Kasumi-1 (cell line): ENCODE results near the gene ZNF488.

Experiments
- DNase-seq, 2 experiments: peaks; one replicate each; lab custom pipeline; 2025; lab: John Stamatoyannopoulos, UW

ZNF488 gene

GRCh38 chr10:47329855-47330254 is 54.2 kb downstream of the ZNF488 start:
- DNase-seq, result no peak

GRCh38 chr10:47326927-47327330 is 57.2 kb downstream of the ZNF488 start:
- DNase-seq, result no peak

GRCh38 chr10:47326306-47326926 is 57.7 kb downstream of the ZNF488 start:
- DNase-seq, result no peak

- DNase-seq, result no peak
These were observed 58.5 kb downstream of the ZNF488 start for GRCh38 chr10:47325303-47326291.

DNA sequence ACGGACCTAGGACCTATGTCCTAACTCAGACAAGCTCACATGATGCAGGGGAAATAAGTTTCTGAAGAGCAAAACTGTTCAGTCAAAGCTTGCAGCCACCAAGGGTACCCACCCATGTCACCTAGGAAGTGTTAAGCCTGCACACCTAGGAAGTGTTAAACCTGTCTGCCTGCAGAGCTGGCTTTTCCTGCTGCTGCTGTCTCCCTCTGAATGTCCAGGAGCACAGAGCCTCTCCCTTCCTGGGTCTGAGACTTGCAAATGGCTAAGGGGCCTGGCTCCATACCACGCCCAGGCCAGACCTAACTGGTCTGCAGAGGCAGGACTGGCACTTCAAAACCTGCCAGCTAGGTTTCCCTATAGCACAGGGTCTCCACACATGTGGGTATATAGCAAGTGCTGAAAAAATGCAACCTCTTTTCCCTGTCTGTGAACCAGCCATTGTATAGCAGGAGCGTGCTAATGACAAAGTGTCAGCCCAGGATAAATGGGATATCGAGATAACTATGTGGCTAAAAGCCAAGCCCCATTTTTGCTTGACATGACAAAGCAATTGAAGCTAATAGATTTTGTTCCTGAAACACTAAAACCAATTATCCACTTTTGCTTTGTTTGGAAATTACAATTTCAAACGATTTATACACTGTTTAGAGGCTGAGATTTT is 60.3 kb downstream of the ZNF488 start:
- no peak for DNase-seq

- no peak for DNase-seq
These were observed 61.0 kb downstream of the ZNF488 start for GRCh38 chr10:47323087-47323486.

DNA sequence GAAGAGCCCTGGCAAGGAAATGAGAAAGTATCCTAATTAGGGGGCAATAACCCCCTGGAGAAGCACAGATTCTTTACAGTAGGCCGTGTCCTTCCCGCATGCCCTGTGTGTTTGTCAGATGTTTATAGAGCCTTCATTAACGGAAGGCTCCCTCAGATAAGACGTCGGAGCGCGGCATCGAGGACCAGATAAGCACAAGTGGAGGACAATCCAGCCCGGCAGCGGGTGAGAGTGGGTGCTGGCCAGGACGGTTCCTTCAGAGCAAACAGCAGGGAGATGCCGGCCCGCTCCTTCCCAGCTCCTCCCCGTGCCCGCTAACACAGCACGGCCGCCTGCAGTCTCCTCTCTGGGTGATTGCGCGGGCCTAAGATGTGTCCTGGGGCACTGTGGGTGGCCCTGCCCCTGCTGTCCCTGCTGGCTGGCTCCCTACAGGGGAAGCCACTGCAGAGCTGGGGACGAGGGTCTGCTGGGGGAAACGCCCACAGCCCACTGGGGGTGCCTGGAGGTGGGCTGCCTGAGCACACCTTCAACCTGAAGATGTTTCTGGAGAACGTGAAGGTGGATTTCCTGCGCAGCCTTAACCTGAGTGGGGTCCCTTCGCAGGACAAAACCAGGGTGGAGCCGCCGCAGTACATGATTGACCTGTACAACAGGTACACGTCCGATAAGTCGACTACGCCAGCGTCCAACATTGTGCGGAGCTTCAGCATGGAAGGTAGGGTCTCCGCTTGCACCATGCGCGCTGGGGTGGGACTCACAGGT is 61.6 kb downstream of the ZNF488 start, which contains the start of gene GDF2:
Gene GDF2, plus strand, starts transcription at position 155 of the 762 bp plus-strand sequence. Its CDS starts 215 bp downstream, at position 370.
- DNase-seq, result no peak

- no peak for DNase-seq
These were observed 62.4 kb downstream of the ZNF488 start for GRCh38 chr10:47321521-47322195.

- DNase-seq, result no peak
These were observed 63.3 kb downstream of the ZNF488 start for GRCh38 chr10:47320812-47321211.

GRCh38 chr10:47319784-47320183 is 64.3 kb downstream of the ZNF488 start:
- DNase-seq, result no peak

DNA sequence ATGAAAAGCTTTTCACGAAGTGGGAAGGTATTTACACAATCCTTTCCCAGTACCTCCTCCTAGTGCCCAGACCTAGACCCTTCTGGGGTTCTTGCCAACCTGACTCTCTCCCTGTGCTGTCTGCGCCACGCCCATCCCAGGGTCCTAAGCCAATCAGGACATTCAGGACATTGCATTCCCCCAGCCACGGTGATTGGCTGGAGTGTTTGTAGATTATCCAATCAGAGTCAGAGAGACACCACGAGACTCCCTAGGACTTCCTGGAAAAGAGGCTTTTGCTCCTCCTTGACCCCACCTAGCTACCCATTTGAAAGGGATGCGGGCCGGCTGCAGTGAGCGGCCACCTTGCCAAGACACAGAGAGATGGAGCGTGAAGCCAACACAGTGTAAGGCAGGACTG is 65.4 kb downstream of the ZNF488 start:
- no peak for DNase-seq

- no peak for DNase-seq
These were observed 66.8 kb downstream of the ZNF488 start for GRCh38 chr10:47317251-47317650.

- DNase-seq, result no peak
These were observed 68.0 kb downstream of the ZNF488 start for GRCh38 chr10:47316131-47316530.
